GM23338 (cell line): ENCODE data around the gene GAREM1. TPM values are rescaled to one million over a fixed set of nuclear protein-coding genes. Genes with fewer than 3 reads are reported as not detected.
A peak's percentile ranks its signal among the peaks of the same experiment; 100 is the strongest.

Source experiments
- ATAC-seq: fragments of 200-7000 bp; cut with Tn5 transposase; 3 replicates; pipeline ENCODE4 v1.9.1; 2020
- DNase-seq: peaks from one replicate; pipeline ENCODE4 v3.0.0-alpha.2; 2015; ENCODE audit warnings: low spot score
- H2AFZ ChIP-seq: fragments of 200-600 bp; sonication (generic); 2 replicates; pipeline ENCODE4 v1.8.0; 2016; ENCODE audit warnings: antibody characterized with exemption, mild to moderate bottlenecking, moderate library complexity
- H3F3A ChIP-seq: fragments of 200-600 bp; sonication (generic); replicated peaks from 2 replicates; pipeline ENCODE4 v1.8.0; 2017; ENCODE audit warnings: antibody characterized with exemption, mixed run types, low read depth
- H3K27ac ChIP-seq: fragments of 200-600 bp; sonication (generic); 2 replicates; pipeline ENCODE4 v1.6.1; 2016; ENCODE audit warnings: low read depth
- H3K27me3 ChIP-seq: fragments of 200-600 bp; sonication (generic); 2 replicates; pipeline ENCODE4 v1.8.0; 2016; ENCODE audit warnings: mild to moderate bottlenecking, mixed run types, moderate library complexity; ENCODE audit not compliant: insufficient read depth
- H3K36me3 ChIP-seq: fragments of 200-600 bp; sonication (generic); 2 replicates; pipeline ENCODE4 v1.8.0; 2016; ENCODE audit warnings: mild to moderate bottlenecking; ENCODE audit not compliant: insufficient read depth
- H3K4me1 ChIP-seq: fragments of 200-600 bp; sonication (generic); 2 replicates; pipeline ENCODE4 v1.8.0; 2016; ENCODE audit warnings: mild to moderate bottlenecking, moderate library complexity; ENCODE audit not compliant: insufficient read depth
- H3K4me2 ChIP-seq: fragments of 200-600 bp; sonication (generic); 2 replicates; pipeline ENCODE4 v1.7.1; 2017; ENCODE audit warnings: mixed run types
- H3K4me3 ChIP-seq: fragments of 200-600 bp; sonication (generic); 2 replicates; pipeline ENCODE4 v1.6.1; 2016; ENCODE audit warnings: mixed run types
- H3K79me2 ChIP-seq: fragments of 200-600 bp; sonication (generic); replicated peaks from 2 replicates; pipeline ENCODE4 v1.8.0; 2017; ENCODE audit warnings: mild to moderate bottlenecking; ENCODE audit not compliant: insufficient read depth
- H3K9me2 ChIP-seq: fragments of 200-600 bp; sonication (generic); 2 replicates; pipeline ENCODE4 v1.8.0; 2017; ENCODE audit not compliant: insufficient read depth
- H4K20me1 ChIP-seq: fragments of 200-600 bp; sonication (generic); replicated peaks from 2 replicates; pipeline ENCODE4 v1.8.0; 2017; ENCODE audit warnings: mild to moderate bottlenecking; ENCODE audit not compliant: insufficient read depth
- H3K27ac Mint-ChIP-seq: 2 replicates; pipeline ENCODE4 v1.8.0; 2020; ENCODE audit warnings: inconsistent platforms, mild to moderate bottlenecking, moderate library complexity, mixed read lengths
- H3K27me3 Mint-ChIP-seq: 3 replicates; pipeline ENCODE4 v1.8.0; 2022; ENCODE audit warnings: low read depth, mild to moderate bottlenecking, moderate library complexity, mixed read lengths, inconsistent platforms; ENCODE audit not compliant: insufficient read depth, poor library complexity
- H3K36me3 Mint-ChIP-seq: 3 replicates; pipeline ENCODE4 v1.8.0; 2021; ENCODE audit warnings: low read depth, mild to moderate bottlenecking, inconsistent platforms, moderate library complexity, mixed read lengths
- H3K4me1 Mint-ChIP-seq: 3 replicates; pipeline ENCODE4 v1.8.0; 2020; ENCODE audit warnings: mild to moderate bottlenecking, inconsistent platforms, mixed read lengths
- H3K4me3 Mint-ChIP-seq: 3 replicates; pipeline ENCODE4 v1.8.0; 2021; ENCODE audit warnings: moderate library complexity, mild to moderate bottlenecking, inconsistent platforms, mixed read lengths
- H3K9me3 Mint-ChIP-seq: 3 replicates; pipeline ENCODE4 v1.8.0; 2020; ENCODE audit warnings: moderate library complexity, mild to moderate bottlenecking, inconsistent platforms, mixed read lengths
- CREB1 ChIP-seq: fragments of 250-450 bp; sonication (Bioruptor Pico); IDR thresholded peaks from 2 replicates; pipeline ENCODE4 v1.5.0; 2020; ENCODE audit warnings: low read depth, mild to moderate bottlenecking, moderate library complexity
- JUNB ChIP-seq: IDR thresholded peaks from one replicate; pipeline ENCODE4 v1.6.1; 2016; ENCODE audit warnings: antibody characterized with exemption; ENCODE audit not compliant: unreplicated experiment
- NANOG ChIP-seq: IDR thresholded peaks from 2 replicates; pipeline ENCODE4 v1.6.1; 2016; ENCODE audit warnings: antibody characterized with exemption, borderline replicate concordance
- POLR2AphosphoS5 ChIP-seq: IDR thresholded peaks from 2 replicates; pipeline ENCODE4 v1.6.1; 2016; ENCODE audit warnings: antibody characterized with exemption, low read depth
- polyA plus RNA-seq: library from polyadenylated mRNA; unstranded; fragments of >200 nt; fragmentation: Nextera tagmentation; extraction: Ambion mirVana; gene quantifications from 2 replicates; pipeline ENCODE4 v1.2.1, GENCODE V29; 2016
- total RNA-seq: library from RNA; depleted of rRNA; stranded (reverse); fragments of >200 nt; shearing (Covaris generic); gene quantifications from 2 replicates; pipeline ENCODE4 v1.2.3, GENCODE V29; 2014
- TF ChIP-seq, protein P1 (sequence below): IDR thresholded peaks from one replicate; pipeline ENCODE4 v1.6.1; 2018; ENCODE audit warnings: antibody characterized with exemption; ENCODE audit not compliant: unreplicated experiment
- TF ChIP-seq, protein P2 (sequence below): IDR thresholded peaks from 2 replicates; pipeline ENCODE4 v1.6.1; 2016; ENCODE audit warnings: antibody characterized with exemption
- TF ChIP-seq, protein P3 (sequence below), 2 experiments: fragments of 200-600 bp in 1 of 2; sonication (generic) in 1 of 2; conservative IDR thresholded peaks; 2 replicates each; pipeline versions ENCODE4 v1.5.1 to v1.6.1; 2016 to 2017; ENCODE audit warnings: antibody characterized with exemption in 2 of 2, low read depth in 2 of 2, mild to moderate bottlenecking in 2 of 2, moderate library complexity in 1 of 2
- TF ChIP-seq, protein P4 (sequence below): fragments of 250-450 bp; sonication (Bioruptor Pico); IDR thresholded peaks from 2 replicates; pipeline ENCODE4 v1.5.0; 2020; ENCODE audit warnings: mild to moderate bottlenecking, moderate library complexity

The GAREM1 gene
- total and polyA plus RNA-seq, 2 experiments from 2014 or later, result 2.7 to 6.0 TPM

DNA sequence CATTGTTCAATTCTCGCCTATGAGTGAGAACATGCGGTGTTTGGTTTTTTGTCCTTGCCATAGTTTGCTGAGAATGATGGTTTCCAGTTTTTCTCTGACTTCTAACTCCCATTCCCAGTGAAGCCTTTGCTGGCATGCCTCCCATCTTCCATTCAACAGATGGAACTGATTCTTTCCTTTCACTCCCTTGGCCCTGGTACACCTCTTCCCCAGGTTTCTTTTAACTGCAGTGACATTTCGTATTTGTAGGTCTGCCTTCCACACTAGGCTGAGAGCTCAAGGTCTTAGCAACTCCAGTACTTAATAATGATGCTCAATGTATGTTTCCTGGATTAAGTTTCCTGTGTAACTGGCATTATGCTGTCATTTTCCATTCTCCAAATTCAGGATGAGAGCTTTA, 48.5 kb downstream of the GAREM1 start:
- no peaks in the 10 kb centered on the region for H3K27me3 ChIP-seq
- ATAC-seq (no peak), DNase-seq (no peak)
- Mint-ChIP-seq H3K27me3 (peaks cover 2% of the 10 kb centered on the region), H3K4me1 (peaks cover 12% of the 10 kb centered on the region), H3K9me3 (no peaks in the 10 kb centered on the region), H3K27ac (peak overlapping the region; percentile 16; the same call in 1 of the 2 replicates), H3K4me3 (no peak overlapping the region), H3K36me3 (no peaks in the 10 kb centered on the region)
- no peak overlapping the region for H2AFZ ChIP-seq
- TF ChIP-seq, protein P1, sequence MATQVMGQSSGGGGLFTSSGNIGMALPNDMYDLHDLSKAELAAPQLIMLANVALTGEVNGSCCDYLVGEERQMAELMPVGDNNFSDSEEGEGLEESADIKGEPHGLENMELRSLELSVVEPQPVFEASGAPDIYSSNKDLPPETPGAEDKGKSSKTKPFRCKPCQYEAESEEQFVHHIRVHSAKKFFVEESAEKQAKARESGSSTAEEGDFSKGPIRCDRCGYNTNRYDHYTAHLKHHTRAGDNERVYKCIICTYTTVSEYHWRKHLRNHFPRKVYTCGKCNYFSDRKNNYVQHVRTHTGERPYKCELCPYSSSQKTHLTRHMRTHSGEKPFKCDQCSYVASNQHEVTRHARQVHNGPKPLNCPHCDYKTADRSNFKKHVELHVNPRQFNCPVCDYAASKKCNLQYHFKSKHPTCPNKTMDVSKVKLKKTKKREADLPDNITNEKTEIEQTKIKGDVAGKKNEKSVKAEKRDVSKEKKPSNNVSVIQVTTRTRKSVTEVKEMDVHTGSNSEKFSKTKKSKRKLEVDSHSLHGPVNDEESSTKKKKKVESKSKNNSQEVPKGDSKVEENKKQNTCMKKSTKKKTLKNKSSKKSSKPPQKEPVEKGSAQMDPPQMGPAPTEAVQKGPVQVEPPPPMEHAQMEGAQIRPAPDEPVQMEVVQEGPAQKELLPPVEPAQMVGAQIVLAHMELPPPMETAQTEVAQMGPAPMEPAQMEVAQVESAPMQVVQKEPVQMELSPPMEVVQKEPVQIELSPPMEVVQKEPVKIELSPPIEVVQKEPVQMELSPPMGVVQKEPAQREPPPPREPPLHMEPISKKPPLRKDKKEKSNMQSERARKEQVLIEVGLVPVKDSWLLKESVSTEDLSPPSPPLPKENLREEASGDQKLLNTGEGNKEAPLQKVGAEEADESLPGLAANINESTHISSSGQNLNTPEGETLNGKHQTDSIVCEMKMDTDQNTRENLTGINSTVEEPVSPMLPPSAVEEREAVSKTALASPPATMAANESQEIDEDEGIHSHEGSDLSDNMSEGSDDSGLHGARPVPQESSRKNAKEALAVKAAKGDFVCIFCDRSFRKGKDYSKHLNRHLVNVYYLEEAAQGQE, result no peak
- TF ChIP-seq POLR2AphosphoS5 (no peak), CREB1 (CRISPR knock-in tag) (no peak), JUNB (no peak)
- TF ChIP-seq, protein P2, sequence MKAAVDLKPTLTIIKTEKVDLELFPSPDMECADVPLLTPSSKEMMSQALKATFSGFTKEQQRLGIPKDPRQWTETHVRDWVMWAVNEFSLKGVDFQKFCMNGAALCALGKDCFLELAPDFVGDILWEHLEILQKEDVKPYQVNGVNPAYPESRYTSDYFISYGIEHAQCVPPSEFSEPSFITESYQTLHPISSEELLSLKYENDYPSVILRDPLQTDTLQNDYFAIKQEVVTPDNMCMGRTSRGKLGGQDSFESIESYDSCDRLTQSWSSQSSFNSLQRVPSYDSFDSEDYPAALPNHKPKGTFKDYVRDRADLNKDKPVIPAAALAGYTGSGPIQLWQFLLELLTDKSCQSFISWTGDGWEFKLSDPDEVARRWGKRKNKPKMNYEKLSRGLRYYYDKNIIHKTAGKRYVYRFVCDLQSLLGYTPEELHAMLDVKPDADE, result no peak
- TF ChIP-seq, protein P3, sequence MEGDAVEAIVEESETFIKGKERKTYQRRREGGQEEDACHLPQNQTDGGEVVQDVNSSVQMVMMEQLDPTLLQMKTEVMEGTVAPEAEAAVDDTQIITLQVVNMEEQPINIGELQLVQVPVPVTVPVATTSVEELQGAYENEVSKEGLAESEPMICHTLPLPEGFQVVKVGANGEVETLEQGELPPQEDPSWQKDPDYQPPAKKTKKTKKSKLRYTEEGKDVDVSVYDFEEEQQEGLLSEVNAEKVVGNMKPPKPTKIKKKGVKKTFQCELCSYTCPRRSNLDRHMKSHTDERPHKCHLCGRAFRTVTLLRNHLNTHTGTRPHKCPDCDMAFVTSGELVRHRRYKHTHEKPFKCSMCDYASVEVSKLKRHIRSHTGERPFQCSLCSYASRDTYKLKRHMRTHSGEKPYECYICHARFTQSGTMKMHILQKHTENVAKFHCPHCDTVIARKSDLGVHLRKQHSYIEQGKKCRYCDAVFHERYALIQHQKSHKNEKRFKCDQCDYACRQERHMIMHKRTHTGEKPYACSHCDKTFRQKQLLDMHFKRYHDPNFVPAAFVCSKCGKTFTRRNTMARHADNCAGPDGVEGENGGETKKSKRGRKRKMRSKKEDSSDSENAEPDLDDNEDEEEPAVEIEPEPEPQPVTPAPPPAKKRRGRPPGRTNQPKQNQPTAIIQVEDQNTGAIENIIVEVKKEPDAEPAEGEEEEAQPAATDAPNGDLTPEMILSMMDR (conservative IDR thresholded peaks at IDR 0.05; ENCODE audit: low read depth in 2 of 2), result no peak
- H3K36me3 ChIP-seq, result no peaks in the 10 kb centered on the region
- no peaks in the 10 kb centered on the region for H3F3A ChIP-seq
- H3K4me1 ChIP-seq, result no peaks in the 10 kb centered on the region; the same call in 1 of the 2 replicates
- no peaks in the 10 kb centered on the region; the same call in none of the 2 replicates for H3K79me2 ChIP-seq
- no peak overlapping the region for H3K27ac ChIP-seq
- no peak overlapping the region for H3K4me3 ChIP-seq
- H4K20me1 ChIP-seq, result no peaks in the 10 kb centered on the region
- no peak overlapping the region for H3K4me2 ChIP-seq
- H3K9me2 ChIP-seq, result no peaks in the 10 kb centered on the region

DNA sequence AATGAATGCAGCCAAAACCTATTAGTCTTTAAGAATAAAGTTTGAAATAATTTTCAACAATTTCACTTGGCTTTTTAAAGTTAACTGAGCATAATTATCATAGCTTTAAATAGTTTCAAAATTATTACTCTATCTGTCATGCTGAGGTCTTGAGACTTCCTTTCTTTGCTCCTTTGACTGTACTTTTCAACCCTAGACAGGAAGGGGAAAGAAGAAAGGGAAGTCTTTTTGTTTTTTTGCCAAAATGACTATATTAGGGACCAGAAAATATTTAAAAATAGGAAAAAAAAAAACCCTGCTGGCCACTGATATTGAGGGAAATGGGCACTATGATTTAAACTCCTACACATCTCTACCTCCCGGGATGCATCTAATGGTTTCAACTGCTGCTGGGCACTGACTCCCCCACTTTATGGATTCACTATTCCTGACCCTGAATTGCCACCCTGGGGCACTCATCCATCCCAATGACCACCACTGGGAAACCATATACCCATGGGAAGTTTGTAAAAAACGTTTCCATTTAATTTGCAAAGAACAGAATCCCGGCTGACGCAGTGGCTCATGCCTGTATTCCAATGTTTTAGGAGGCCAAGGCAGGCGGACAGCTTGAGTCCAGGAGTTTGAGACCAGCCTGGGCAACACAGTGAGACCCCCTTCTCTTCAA, 50.5 kb downstream of the GAREM1 start:
- TF ChIP-seq, protein P4, sequence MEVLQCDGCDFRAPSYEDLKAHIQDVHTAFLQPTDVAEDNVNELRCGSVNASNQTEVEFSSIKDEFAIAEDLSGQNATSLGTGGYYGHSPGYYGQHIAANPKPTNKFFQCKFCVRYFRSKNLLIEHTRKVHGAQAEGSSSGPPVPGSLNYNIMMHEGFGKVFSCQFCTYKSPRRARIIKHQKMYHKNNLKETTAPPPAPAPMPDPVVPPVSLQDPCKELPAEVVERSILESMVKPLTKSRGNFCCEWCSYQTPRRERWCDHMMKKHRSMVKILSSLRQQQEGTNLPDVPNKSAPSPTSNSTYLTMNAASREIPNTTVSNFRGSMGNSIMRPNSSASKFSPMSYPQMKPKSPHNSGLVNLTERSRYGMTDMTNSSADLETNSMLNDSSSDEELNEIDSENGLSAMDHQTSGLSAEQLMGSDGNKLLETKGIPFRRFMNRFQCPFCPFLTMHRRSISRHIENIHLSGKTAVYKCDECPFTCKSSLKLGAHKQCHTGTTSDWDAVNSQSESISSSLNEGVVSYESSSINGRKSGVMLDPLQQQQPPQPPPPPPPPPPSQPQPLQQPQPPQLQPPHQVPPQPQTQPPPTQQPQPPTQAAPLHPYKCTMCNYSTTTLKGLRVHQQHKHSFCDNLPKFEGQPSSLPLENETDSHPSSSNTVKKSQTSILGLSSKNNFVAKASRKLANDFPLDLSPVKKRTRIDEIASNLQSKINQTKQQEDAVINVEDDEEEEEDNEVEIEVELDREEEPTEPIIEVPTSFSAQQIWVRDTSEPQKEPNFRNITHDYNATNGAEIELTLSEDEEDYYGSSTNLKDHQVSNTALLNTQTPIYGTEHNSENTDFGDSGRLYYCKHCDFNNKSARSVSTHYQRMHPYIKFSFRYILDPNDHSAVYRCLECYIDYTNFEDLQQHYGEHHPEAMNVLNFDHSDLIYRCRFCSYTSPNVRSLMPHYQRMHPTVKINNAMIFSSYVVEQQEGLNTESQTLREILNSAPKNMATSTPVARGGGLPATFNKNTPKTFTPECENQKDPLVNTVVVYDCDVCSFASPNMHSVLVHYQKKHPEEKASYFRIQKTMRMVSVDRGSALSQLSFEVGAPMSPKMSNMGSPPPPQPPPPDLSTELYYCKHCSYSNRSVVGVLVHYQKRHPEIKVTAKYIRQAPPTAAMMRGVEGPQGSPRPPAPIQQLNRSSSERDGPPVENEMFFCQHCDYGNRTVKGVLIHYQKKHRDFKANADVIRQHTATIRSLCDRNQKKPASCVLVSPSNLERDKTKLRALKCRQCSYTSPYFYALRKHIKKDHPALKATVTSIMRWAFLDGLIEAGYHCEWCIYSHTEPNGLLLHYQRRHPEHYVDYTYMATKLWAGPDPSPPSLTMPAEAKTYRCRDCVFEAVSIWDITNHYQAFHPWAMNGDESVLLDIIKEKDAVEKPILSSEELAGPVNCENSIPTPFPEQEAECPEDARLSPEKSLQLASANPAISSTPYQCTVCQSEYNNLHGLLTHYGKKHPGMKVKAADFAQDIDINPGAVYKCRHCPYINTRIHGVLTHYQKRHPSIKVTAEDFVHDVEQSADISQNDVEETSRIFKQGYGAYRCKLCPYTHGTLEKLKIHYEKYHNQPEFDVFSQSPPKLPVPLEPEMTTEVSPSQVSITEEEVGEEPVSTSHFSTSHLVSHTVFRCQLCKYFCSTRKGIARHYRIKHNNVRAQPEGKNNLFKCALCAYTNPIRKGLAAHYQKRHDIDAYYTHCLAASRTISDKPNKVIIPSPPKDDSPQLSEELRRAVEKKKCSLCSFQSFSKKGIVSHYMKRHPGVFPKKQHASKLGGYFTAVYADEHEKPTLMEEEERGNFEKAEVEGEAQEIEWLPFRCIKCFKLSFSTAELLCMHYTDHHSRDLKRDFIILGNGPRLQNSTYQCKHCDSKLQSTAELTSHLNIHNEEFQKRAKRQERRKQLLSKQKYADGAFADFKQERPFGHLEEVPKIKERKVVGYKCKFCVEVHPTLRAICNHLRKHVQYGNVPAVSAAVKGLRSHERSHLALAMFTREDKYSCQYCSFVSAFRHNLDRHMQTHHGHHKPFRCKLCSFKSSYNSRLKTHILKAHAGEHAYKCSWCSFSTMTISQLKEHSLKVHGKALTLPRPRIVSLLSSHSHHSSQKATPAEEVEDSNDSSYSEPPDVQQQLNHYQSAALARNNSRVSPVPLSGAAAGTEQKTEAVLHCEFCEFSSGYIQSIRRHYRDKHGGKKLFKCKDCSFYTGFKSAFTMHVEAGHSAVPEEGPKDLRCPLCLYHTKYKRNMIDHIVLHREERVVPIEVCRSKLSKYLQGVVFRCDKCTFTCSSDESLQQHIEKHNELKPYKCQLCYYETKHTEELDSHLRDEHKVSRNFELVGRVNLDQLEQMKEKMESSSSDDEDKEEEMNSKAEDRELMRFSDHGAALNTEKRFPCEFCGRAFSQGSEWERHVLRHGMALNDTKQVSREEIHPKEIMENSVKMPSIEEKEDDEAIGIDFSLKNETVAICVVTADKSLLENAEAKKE (CRISPR knock-in tag), result no peak
- TF ChIP-seq NANOG, result no peak
- Mint-ChIP-seq H3K36me3 (no peaks in the 10 kb centered on the region), H3K4me1 (peaks cover 12% of the 10 kb centered on the region), H3K4me3 (no peak overlapping the region), H3K9me3 (no peaks in the 10 kb centered on the region), H3K27ac (no peak overlapping the region), H3K27me3 (peaks cover 2% of the 10 kb centered on the region)
- Histone ChIP-seq H3K4me3 (no peak overlapping the region), H3K79me2 (peaks cover 10% of the 10 kb centered on the region), H3K27me3 (no peaks in the 10 kb centered on the region), H2AFZ (no peak overlapping the region), H3K27ac (no peak overlapping the region), H4K20me1 (no peaks in the 10 kb centered on the region), H3K4me2 (no peak overlapping the region), H3F3A (no peaks in the 10 kb centered on the region), H3K4me1 (no peaks in the 10 kb centered on the region; the same call in 1 of the 2 replicates), H3K9me2 (no peaks in the 10 kb centered on the region), H3K36me3 (no peaks in the 10 kb centered on the region)
- ATAC-seq (no peak), DNase-seq (no peak)
